Osteoblast (primary cell): ENCODE data around the gene ANTXR1. TPM values are rescaled to one million over a fixed set of nuclear protein-coding genes. Genes with fewer than 3 reads are reported as not detected.

Experiments used
- DNase-seq: peaks from one replicate; pipeline ENCODE4 v3.0.0; 2011; ENCODE audit warnings: low spot score, mixed read lengths; ENCODE audit not compliant: insufficient read length; ENCODE audit errors: missing footprints
- H2AFZ ChIP-seq: 2 replicates; pipeline ENCODE4 v1.6.0; 2011; ENCODE audit warnings: mild to moderate bottlenecking, low read length
- H3K27ac ChIP-seq: 2 replicates; pipeline ENCODE4 v1.5.1; 2011; ENCODE audit warnings: mild to moderate bottlenecking, low read depth, low read length, moderate library complexity
- H3K27me3 ChIP-seq: 2 replicates; pipeline ENCODE4 v1.6.0; 2012; ENCODE audit warnings: mild to moderate bottlenecking, control low read depth, inconsistent platforms, low read length, moderate library complexity; ENCODE audit not compliant: insufficient read depth
- H3K36me3 ChIP-seq: 2 replicates; pipeline ENCODE4 v1.5.1; 2011; ENCODE audit warnings: mild to moderate bottlenecking, low read length, control low read depth, moderate library complexity; ENCODE audit not compliant: insufficient read depth
- H3K4me1 ChIP-seq: 2 replicates; pipeline ENCODE4 v1.5.1; 2011; ENCODE audit warnings: mild to moderate bottlenecking, low read length, control low read depth, moderate library complexity; ENCODE audit not compliant: insufficient read depth
- H3K4me2 ChIP-seq: 2 replicates; pipeline ENCODE4 v1.6.0; 2011; ENCODE audit warnings: mild to moderate bottlenecking, low read length; ENCODE audit not compliant: insufficient read depth
- H3K4me3 ChIP-seq: fragments of 200-600 bp; sonication (generic); 3 replicates; pipeline ENCODE4 v1.5.1; 2012; ENCODE audit warnings: mild to moderate bottlenecking, low read length, inconsistent platforms; ENCODE audit not compliant: insufficient read depth
- H3K79me2 ChIP-seq: 2 replicates; pipeline ENCODE4 v1.6.0; 2012; ENCODE audit warnings: mild to moderate bottlenecking, low read length, control low read depth, inconsistent platforms; ENCODE audit not compliant: insufficient read depth
- H3K9me3 ChIP-seq: 2 replicates; pipeline ENCODE4 v1.5.1; 2011; ENCODE audit warnings: low read depth, low read length, control low read depth
- H4K20me1 ChIP-seq: 2 replicates; pipeline ENCODE4 v1.6.0; 2012; ENCODE audit warnings: mild to moderate bottlenecking, low read length, control low read depth; ENCODE audit not compliant: insufficient read depth
- total RNA-seq: library from RNA; depleted of rRNA; stranded (reverse); fragments of >200 nt; gene quantifications from 2 replicates; pipeline ENCODE4 v1.2.3, GENCODE V29; 2012
- TF ChIP-seq, protein P1 (sequence below): IDR thresholded peaks from 2 replicates; pipeline ENCODE4 v1.5.1; 2011; ENCODE audit warnings: mild to moderate bottlenecking, low read depth, low read length, moderate library complexity; ENCODE audit errors: extremely low read depth

The ANTXR1 gene
- total RNA-seq, 1 donor, result 123 TPM

DNA sequence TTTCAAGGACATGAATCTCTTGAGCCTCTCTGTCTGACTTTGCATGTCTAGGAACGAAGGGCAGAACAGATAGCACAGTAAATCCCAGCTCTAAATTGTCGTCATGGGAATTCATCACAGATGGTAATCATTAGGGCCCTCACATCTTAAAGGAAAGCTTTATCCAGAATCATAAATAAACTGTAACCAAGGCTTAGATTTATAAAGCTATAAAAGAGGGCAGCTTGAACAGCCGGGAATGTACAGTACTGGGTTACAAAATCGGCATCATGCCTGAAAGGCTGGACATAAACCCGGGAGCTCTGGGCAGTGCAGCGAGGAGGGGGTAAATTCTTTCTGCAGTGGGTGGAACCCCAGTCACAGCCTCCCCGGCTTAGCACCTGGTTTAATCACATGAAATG, 229.7 kb downstream of the ANTXR1 start:
- H3K4me2 ChIP-seq, result peak overlapping the region; percentile 17
- no peaks in the 10 kb centered on the region for H3K27me3 ChIP-seq
- peak; percentile 88 for DNase-seq
- no peak overlapping the region for H2AFZ ChIP-seq
- peaks cover 31% of the 10 kb centered on the region for H3K4me1 ChIP-seq
- H3K27ac ChIP-seq, result peak overlapping the region; percentile 85
- no peaks in the 10 kb centered on the region for H4K20me1 ChIP-seq
- H3K79me2 ChIP-seq, result no peaks in the 10 kb centered on the region
- H3K36me3 ChIP-seq, result peaks cover 19% of the 10 kb centered on the region
- TF ChIP-seq, protein P1, sequence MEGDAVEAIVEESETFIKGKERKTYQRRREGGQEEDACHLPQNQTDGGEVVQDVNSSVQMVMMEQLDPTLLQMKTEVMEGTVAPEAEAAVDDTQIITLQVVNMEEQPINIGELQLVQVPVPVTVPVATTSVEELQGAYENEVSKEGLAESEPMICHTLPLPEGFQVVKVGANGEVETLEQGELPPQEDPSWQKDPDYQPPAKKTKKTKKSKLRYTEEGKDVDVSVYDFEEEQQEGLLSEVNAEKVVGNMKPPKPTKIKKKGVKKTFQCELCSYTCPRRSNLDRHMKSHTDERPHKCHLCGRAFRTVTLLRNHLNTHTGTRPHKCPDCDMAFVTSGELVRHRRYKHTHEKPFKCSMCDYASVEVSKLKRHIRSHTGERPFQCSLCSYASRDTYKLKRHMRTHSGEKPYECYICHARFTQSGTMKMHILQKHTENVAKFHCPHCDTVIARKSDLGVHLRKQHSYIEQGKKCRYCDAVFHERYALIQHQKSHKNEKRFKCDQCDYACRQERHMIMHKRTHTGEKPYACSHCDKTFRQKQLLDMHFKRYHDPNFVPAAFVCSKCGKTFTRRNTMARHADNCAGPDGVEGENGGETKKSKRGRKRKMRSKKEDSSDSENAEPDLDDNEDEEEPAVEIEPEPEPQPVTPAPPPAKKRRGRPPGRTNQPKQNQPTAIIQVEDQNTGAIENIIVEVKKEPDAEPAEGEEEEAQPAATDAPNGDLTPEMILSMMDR, result no peak
- H3K9me3 ChIP-seq, result no peaks in the 10 kb centered on the region
- no peak overlapping the region for H3K4me3 ChIP-seq

DNA sequence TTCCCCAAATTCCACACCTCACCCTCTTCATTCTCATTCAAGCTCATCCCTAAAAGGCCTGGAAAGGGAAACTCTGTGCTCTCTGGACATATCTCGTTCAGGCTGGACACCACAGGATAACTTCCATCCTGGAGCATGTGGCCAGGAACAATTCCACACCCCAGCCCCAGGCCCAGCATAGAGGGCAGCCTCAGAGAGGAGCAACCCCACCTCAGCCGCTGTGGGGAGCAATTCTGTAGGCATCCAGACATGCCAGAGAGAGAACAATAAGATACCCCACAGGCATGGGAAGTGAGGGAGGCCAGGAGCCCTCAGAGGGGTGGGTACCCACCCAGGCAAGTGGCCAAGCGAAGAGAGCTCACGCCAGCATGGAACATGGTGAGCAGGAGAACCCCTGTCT, 230.7 kb downstream of the ANTXR1 start:
- Histone ChIP-seq H3K36me3 (peaks cover 20% of the 10 kb centered on the region), H3K27ac (peak overlapping the region; percentile 85), H3K27me3 (no peaks in the 10 kb centered on the region), H3K9me3 (no peaks in the 10 kb centered on the region), H3K4me2 (no peak overlapping the region), H4K20me1 (no peaks in the 10 kb centered on the region), H3K79me2 (no peaks in the 10 kb centered on the region), H2AFZ (no peak overlapping the region), H3K4me1 (peaks cover 22% of the 10 kb centered on the region), H3K4me3 (no peak overlapping the region)
- no peak for DNase-seq
- TF ChIP-seq, protein P1, result no peak

DNA sequence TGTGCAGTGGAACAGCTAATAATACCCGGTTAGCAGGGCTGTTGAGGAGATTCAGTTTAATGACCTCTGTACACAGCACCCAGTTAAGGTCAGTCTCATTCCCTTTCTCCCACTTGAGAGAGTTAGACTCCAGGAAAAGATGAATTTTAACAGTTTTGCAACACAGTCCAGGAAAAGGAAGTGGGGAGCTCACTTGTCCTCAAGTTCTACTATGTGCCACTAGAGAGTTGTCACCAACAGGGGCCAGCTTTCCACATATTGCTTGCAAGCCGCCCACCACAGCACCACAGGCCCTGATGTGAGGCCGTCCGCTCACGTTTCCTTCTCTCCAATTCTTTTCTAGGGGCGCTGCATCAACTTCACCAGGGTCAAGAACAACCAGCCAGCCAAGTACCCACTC, 231.9 kb downstream of the ANTXR1 start:
- Histone ChIP-seq H3K27ac (no peak overlapping the region), H3K9me3 (no peaks in the 10 kb centered on the region), H4K20me1 (no peaks in the 10 kb centered on the region), H3K4me2 (no peak overlapping the region), H3K36me3 (peaks cover 20% of the 10 kb centered on the region), H3K79me2 (no peaks in the 10 kb centered on the region), H3K4me3 (no peak overlapping the region), H3K27me3 (no peaks in the 10 kb centered on the region), H2AFZ (no peak overlapping the region), H3K4me1 (peaks cover 18% of the 10 kb centered on the region)
- no peak for DNase-seq
- TF ChIP-seq, protein P1, result no peak

DNA sequence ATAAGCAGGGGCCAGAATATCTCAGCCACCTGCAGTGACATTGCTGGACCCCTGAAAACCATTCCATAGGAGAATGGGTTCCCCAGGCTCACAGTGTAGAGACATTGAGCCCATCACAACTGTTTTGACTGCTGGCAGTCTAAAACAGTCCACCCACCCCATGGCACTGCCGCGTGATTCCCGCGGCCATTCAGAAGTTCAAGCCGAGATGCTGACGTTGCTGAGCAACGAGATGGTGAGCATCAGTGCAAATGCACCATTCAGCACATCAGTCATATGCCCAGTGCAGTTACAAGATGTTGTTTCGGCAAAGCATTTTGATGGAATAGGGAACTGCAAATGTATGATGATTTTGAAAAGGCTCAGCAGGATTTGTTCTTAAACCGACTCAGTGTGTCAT, 234.6 kb downstream of the ANTXR1 start:
- no peak for DNase-seq
- H3K4me2 ChIP-seq, result no peak overlapping the region
- no peaks in the 10 kb centered on the region for H3K79me2 ChIP-seq
- no peak overlapping the region for H3K4me3 ChIP-seq
- no peaks in the 10 kb centered on the region for H3K27me3 ChIP-seq
- peaks cover 26% of the 10 kb centered on the region for H3K4me1 ChIP-seq
- no peak overlapping the region for H2AFZ ChIP-seq
- no peaks in the 10 kb centered on the region for H4K20me1 ChIP-seq
- TF ChIP-seq, protein P1, result no peak
- no peak overlapping the region for H3K27ac ChIP-seq
- peaks cover 20% of the 10 kb centered on the region for H3K36me3 ChIP-seq
- no peaks in the 10 kb centered on the region for H3K9me3 ChIP-seq
